ENCODE measurements around the gene FLOT2. TPM values are rescaled to one million over a fixed set of nuclear protein-coding genes. Genes with fewer than 3 reads are reported as not detected.

The FLOT2 gene
- total and polyA plus RNA-seq, 10 of the 15 experiments (the other 5 are each of a cell fraction or from before 2014, with no cell fraction given), result 56.8 to 302 (median 149) TPM

- TF ChIP-seq MXI1 (IDR thresholded peaks at IDR 0.05; ENCODE audit: low read depth, low read length) (no peak), JUNB (IDR thresholded peaks at IDR 0.05) (no peak), SUZ12 (IDR thresholded peaks at IDR 0.05; ENCODE audit: unreplicated experiment) (no peak), EP300 (IDR thresholded peaks at IDR 0.05; ENCODE audit: borderline replicate concordance in 1 of 2, control insufficient read depth in 1 of 2, low read depth in 2 of 2, low read length in 2 of 2) (no peak), WRNIP1 (IDR thresholded peaks at IDR 0.05; ENCODE audit: borderline replicate concordance, low read depth, low read length) (no peak), NBN (IDR thresholded peaks at IDR 0.05) (0 out of 2 replicates have a peak, but pooled peaks have one; percentile 23), SMAD5 (IDR thresholded peaks at IDR 0.05; ENCODE audit: low read depth) (no peak), NFIC (IDR thresholded peaks at IDR 0.05; ENCODE audit: low read depth, low read length) (no peak), ESRRA (IDR thresholded peaks at IDR 0.05; ENCODE audit: low read length) (no peak), ZZZ3 (IDR thresholded peaks at IDR 0.05; ENCODE audit: control insufficient read depth, insufficient read length, low read depth) (no peak), PAX8 (IDR thresholded peaks at IDR 0.05) (no peak), ZNF384 (IDR thresholded peaks at IDR 0.05; ENCODE audit: borderline replicate concordance, low read depth, low read length) (no peak), IKZF2 (IDR thresholded peaks at IDR 0.05) (peak in 1 of 2 experiments; percentile 32; a peak in 3 of 4 replicates), PML (IDR thresholded peaks at IDR 0.05; ENCODE audit: low read length) (no peak), E2F4 (IDR thresholded peaks at IDR 0.05; ENCODE audit: low read depth, low read length) (no peak), NR2C2 (IDR thresholded peaks at IDR 0.05; ENCODE audit: borderline replicate concordance, control insufficient read depth, insufficient read length, low read depth) (no peak), CHD4 (IDR thresholded peaks at IDR 0.05) (no peak)
- TF ChIP-seq, protein P1, sequence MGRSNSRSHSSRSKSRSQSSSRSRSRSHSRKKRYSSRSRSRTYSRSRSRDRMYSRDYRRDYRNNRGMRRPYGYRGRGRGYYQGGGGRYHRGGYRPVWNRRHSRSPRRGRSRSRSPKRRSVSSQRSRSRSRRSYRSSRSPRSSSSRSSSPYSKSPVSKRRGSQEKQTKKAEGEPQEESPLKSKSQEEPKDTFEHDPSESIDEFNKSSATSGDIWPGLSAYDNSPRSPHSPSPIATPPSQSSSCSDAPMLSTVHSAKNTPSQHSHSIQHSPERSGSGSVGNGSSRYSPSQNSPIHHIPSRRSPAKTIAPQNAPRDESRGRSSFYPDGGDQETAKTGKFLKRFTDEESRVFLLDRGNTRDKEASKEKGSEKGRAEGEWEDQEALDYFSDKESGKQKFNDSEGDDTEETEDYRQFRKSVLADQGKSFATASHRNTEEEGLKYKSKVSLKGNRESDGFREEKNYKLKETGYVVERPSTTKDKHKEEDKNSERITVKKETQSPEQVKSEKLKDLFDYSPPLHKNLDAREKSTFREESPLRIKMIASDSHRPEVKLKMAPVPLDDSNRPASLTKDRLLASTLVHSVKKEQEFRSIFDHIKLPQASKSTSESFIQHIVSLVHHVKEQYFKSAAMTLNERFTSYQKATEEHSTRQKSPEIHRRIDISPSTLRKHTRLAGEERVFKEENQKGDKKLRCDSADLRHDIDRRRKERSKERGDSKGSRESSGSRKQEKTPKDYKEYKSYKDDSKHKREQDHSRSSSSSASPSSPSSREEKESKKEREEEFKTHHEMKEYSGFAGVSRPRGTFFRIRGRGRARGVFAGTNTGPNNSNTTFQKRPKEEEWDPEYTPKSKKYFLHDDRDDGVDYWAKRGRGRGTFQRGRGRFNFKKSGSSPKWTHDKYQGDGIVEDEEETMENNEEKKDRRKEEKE (IDR thresholded peaks at IDR 0.05), result no peak
- TF ChIP-seq, protein P2, sequence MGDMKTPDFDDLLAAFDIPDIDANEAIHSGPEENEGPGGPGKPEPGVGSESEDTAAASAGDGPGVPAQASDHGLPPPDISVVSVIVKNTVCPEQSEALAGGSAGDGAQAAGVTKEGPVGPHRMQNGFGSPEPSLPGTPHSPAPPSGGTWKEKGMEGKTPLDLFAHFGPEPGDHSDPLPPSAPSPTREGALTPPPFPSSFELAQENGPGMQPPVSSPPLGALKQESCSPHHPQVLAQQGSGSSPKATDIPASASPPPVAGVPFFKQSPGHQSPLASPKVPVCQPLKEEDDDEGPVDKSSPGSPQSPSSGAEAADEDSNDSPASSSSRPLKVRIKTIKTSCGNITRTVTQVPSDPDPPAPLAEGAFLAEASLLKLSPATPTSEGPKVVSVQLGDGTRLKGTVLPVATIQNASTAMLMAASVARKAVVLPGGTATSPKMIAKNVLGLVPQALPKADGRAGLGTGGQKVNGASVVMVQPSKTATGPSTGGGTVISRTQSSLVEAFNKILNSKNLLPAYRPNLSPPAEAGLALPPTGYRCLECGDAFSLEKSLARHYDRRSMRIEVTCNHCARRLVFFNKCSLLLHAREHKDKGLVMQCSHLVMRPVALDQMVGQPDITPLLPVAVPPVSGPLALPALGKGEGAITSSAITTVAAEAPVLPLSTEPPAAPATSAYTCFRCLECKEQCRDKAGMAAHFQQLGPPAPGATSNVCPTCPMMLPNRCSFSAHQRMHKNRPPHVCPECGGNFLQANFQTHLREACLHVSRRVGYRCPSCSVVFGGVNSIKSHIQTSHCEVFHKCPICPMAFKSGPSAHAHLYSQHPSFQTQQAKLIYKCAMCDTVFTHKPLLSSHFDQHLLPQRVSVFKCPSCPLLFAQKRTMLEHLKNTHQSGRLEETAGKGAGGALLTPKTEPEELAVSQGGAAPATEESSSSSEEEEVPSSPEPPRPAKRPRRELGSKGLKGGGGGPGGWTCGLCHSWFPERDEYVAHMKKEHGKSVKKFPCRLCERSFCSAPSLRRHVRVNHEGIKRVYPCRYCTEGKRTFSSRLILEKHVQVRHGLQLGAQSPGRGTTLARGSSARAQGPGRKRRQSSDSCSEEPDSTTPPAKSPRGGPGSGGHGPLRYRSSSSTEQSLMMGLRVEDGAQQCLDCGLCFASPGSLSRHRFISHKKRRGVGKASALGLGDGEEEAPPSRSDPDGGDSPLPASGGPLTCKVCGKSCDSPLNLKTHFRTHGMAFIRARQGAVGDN (IDR thresholded peaks at IDR 0.05), result no peak
- TF ChIP-seq, protein P3, sequence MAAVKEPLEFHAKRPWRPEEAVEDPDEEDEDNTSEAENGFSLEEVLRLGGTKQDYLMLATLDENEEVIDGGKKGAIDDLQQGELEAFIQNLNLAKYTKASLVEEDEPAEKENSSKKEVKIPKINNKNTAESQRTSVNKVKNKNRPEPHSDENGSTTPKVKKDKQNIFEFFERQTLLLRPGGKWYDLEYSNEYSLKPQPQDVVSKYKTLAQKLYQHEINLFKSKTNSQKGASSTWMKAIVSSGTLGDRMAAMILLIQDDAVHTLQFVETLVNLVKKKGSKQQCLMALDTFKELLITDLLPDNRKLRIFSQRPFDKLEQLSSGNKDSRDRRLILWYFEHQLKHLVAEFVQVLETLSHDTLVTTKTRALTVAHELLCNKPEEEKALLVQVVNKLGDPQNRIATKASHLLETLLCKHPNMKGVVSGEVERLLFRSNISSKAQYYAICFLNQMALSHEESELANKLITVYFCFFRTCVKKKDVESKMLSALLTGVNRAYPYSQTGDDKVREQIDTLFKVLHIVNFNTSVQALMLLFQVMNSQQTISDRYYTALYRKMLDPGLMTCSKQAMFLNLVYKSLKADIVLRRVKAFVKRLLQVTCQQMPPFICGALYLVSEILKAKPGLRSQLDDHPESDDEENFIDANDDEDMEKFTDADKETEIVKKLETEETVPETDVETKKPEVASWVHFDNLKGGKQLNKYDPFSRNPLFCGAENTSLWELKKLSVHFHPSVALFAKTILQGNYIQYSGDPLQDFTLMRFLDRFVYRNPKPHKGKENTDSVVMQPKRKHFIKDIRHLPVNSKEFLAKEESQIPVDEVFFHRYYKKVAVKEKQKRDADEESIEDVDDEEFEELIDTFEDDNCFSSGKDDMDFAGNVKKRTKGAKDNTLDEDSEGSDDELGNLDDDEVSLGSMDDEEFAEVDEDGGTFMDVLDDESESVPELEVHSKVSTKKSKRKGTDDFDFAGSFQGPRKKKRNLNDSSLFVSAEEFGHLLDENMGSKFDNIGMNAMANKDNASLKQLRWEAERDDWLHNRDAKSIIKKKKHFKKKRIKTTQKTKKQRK (IDR thresholded peaks at IDR 0.05; ENCODE audit: low read depth, low read length), result no peak
Observed at GRCh38 chr17:28887871-28888471, 9.6 kb downstream of the FLOT2 start (continued).

Data from GM12878 (cell line).